ENCODE results near the gene DSCAM. TPM values are rescaled to one million over a fixed set of nuclear protein-coding genes. Genes with fewer than 3 reads are reported as not detected.

Gene DSCAM
- total and polyA plus RNA-seq, 4 donors = 0.02 to 0.25 (median 0.09) TPM

DNA sequence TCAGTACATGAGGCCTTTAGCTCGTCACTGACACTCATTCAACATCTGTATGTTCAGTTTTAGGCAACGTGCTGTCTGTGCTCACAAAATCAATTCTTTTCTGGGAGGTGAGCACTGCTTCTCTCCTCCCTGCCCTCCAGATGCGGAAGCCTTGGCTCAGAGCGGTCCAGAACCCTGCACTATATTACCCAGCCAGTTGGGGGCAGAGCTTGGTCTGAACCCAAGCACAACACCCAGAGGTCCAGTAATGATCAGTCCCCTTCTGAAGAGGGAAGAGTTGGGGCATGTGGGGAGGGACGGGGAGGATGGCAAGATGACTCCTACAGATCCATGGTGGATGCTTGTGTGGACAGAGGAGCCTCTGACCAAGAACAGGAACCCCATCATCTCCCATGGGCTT is 5.6 kb upstream of the DSCAM start:
- Histone ChIP-seq H3K4me1 (ENCODE audit: control insufficient read depth in 5 of 5, insufficient read depth in 5 of 5, low read length in 5 of 5) (no peaks in the 10 kb centered on the region), H3K4me3 (no peak overlapping the region), H3K9ac (ENCODE audit: insufficient read depth in 1 of 2, low read length in 2 of 2) (no peak overlapping the region), H3K27ac (ENCODE audit: low read depth in 1 of 2, low read length in 1 of 2) (no peak overlapping the region), H3K27me3 (ENCODE audit: control insufficient read depth in 3 of 3, insufficient read depth in 3 of 3, low read length in 2 of 3) (peaks cover 3 to 41% (median 17%) of the 10 kb centered on the region in 3 donors), H3K36me3 (ENCODE audit: control insufficient read depth in 4 of 4, insufficient read depth in 4 of 4, low read length in 4 of 4) (no peaks in the 10 kb centered on the region), H3K9me3 (ENCODE audit: control insufficient read depth in 4 of 4, insufficient read depth in 3 of 4, low read length in 3 of 4) (peaks cover 0 to 9% (median 0%) of the 10 kb centered on the region in 4 donors)
- DNase-seq = no peak
- 81 to 92% methylated on average over 5 of the region's 5 CpGs for WGBS, 2 donors
- no peak for ATAC-seq (ENCODE audit: insufficient read depth, low FRiP score)
- TF ChIP-seq, protein P1, sequence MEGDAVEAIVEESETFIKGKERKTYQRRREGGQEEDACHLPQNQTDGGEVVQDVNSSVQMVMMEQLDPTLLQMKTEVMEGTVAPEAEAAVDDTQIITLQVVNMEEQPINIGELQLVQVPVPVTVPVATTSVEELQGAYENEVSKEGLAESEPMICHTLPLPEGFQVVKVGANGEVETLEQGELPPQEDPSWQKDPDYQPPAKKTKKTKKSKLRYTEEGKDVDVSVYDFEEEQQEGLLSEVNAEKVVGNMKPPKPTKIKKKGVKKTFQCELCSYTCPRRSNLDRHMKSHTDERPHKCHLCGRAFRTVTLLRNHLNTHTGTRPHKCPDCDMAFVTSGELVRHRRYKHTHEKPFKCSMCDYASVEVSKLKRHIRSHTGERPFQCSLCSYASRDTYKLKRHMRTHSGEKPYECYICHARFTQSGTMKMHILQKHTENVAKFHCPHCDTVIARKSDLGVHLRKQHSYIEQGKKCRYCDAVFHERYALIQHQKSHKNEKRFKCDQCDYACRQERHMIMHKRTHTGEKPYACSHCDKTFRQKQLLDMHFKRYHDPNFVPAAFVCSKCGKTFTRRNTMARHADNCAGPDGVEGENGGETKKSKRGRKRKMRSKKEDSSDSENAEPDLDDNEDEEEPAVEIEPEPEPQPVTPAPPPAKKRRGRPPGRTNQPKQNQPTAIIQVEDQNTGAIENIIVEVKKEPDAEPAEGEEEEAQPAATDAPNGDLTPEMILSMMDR (IDR thresholded peaks at IDR 0.05; ENCODE audit: control extremely low read depth, extremely low read depth) = no peak

DNA sequence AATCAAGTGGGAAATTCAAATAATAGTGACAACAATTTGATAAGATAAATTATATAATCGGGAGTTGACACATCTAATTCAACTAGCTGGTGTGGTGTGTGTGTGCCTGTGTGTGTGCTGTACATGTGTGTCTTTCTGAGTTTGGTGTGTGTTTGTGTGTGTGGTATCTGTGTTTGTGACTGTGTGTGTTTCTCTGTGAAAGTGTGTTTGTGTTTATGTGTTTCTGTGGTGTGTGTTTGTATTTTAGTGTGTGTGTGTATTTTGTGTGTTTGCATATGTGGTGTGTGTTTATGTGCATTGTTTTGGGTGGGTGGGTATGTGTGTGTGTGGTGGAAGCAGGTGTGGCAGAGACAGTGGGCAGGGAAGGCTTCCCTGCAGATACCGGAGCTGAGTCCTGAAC is 4.8 kb upstream of the DSCAM start:
- ATAC-seq (ENCODE audit: insufficient read depth, low FRiP score) (no peak), DNase-seq (no peak)
- H3K4me3 ChIP-seq = no peak overlapping the region
- H3K36me3 ChIP-seq (ENCODE audit: control insufficient read depth in 4 of 4, insufficient read depth in 4 of 4, low read length in 4 of 4) = no peaks in the 10 kb centered on the region
- peaks cover 0 to 3% (median 0%) of the 10 kb centered on the region in 5 donors for H3K4me1 ChIP-seq (ENCODE audit: control insufficient read depth in 5 of 5, insufficient read depth in 5 of 5, low read length in 5 of 5)
- no peak overlapping the region for H3K27ac ChIP-seq (ENCODE audit: low read depth in 1 of 2, low read length in 1 of 2)
- peaks cover 0 to 13% (median 0%) of the 10 kb centered on the region in 4 donors for H3K9me3 ChIP-seq (ENCODE audit: control insufficient read depth in 4 of 4, insufficient read depth in 3 of 4, low read length in 3 of 4)
- H3K9ac ChIP-seq (ENCODE audit: insufficient read depth in 1 of 2, low read length in 2 of 2) = no peak overlapping the region
- TF ChIP-seq, protein P1 (IDR thresholded peaks at IDR 0.05; ENCODE audit: control extremely low read depth, extremely low read depth) = no peak
- WGBS, 2 donors = 79 to 95% methylated on average over 2 of the region's 2 CpGs
- H3K27me3 ChIP-seq (ENCODE audit: control insufficient read depth in 3 of 3, insufficient read depth in 3 of 3, low read length in 2 of 3) = peaks cover 3 to 47% (median 23%) of the 10 kb centered on the region in 3 donors

DNA sequence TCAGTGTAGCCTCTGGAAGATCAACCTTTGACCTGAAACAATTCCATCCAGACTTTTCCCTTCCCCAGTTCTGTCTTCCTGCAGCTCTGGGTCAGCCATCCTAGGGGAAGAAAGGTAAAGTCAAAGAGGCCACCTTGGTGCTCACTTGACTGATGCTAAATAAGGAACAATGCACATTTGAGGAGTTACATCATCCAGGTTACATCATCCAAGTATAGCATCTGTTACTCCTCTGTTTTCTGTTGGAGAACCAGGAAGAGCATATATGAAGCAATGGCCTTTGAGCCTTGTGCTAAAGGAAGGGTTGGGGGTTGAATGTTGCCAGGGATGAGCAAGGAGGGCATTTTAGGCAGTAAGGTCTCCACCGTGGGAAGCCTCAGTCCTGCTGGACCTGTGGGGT is 3.1 kb upstream of the DSCAM start:
- H3K4me1 ChIP-seq (ENCODE audit: control insufficient read depth in 5 of 5, insufficient read depth in 5 of 5, low read length in 5 of 5) = peaks cover 0 to 3% (median 0%) of the 10 kb centered on the region in 5 donors
- DNase-seq (no peak), ATAC-seq (ENCODE audit: insufficient read depth, low FRiP score) (no peak)
- H3K27ac ChIP-seq (ENCODE audit: low read depth in 1 of 2, low read length in 1 of 2) = no peak overlapping the region
- H3K36me3 ChIP-seq (ENCODE audit: control insufficient read depth in 4 of 4, insufficient read depth in 4 of 4, low read length in 4 of 4) = no peaks in the 10 kb centered on the region
- H3K27me3 ChIP-seq (ENCODE audit: control insufficient read depth in 3 of 3, insufficient read depth in 3 of 3, low read length in 2 of 3) = peaks cover 3 to 61% (median 35%) of the 10 kb centered on the region in 3 donors
- H3K4me3 ChIP-seq = no peak overlapping the region
- no peak overlapping the region for H3K9ac ChIP-seq (ENCODE audit: insufficient read depth in 1 of 2, low read length in 2 of 2)
- 85 to 86% methylated on average over 1 of the region's 1 CpG for WGBS, 2 donors
- H3K9me3 ChIP-seq (ENCODE audit: control insufficient read depth in 4 of 4, insufficient read depth in 3 of 4, low read length in 3 of 4) = peaks cover 0 to 14% (median 0%) of the 10 kb centered on the region in 4 donors
- TF ChIP-seq, protein P1 (IDR thresholded peaks at IDR 0.05; ENCODE audit: control extremely low read depth, extremely low read depth) = no peak

DNA sequence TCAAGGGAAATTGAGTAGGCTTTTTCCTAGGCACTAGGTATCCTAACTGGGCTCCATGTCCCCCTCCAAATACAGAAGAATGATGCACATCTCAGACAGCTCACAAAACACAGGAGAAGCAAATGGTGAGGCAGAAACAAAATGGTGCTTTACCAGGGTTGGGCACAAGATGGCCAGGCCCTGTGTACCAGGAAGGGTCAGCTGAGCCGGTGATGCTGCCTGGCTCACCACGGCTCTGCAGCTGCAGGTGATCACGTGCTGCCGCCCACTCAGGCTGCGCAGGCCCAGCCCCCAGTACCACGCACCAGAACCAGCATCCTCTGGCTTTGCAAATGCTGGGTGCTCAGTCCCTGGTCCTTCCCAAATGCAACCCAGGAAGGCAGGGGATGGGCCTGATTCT is 993 bp upstream of the DSCAM start:
- Histone ChIP-seq H3K9ac (ENCODE audit: insufficient read depth in 1 of 2, low read length in 2 of 2) (no peak overlapping the region), H3K36me3 (ENCODE audit: control insufficient read depth in 4 of 4, insufficient read depth in 4 of 4, low read length in 4 of 4) (no peaks in the 10 kb centered on the region), H3K4me3 (no peak overlapping the region), H3K4me1 (ENCODE audit: control insufficient read depth in 5 of 5, insufficient read depth in 5 of 5, low read length in 5 of 5) (peaks cover 0 to 3% (median 0%) of the 10 kb centered on the region in 5 donors), H3K27me3 (ENCODE audit: control insufficient read depth in 3 of 3, insufficient read depth in 3 of 3, low read length in 2 of 3) (peaks cover 3 to 76% (median 40%) of the 10 kb centered on the region in 3 donors), H3K9me3 (ENCODE audit: control insufficient read depth in 4 of 4, insufficient read depth in 3 of 4, low read length in 3 of 4) (peaks cover 0 to 14% (median 0%) of the 10 kb centered on the region in 4 donors), H3K27ac (ENCODE audit: low read depth in 1 of 2, low read length in 1 of 2) (no peak overlapping the region)
- TF ChIP-seq, protein P1 (IDR thresholded peaks at IDR 0.05; ENCODE audit: control extremely low read depth, extremely low read depth) = no peak
- 88 to 93% methylated on average over 6 of the region's 6 CpGs for WGBS, 2 donors
- no peak for DNase-seq
- no peak for ATAC-seq (ENCODE audit: insufficient read depth, low FRiP score)

All from lung (tissue), 12 donors.